GM18499 (cell line): ENCODE measurements around the gene OSGIN1.

Experiments
- ATAC-seq: cut with Tn5 transposase; IDR thresholded peaks from one replicate; pipeline ENCODE4 v1.9.1; 2021; ENCODE audit warnings: moderate number of reproducible peaks; ENCODE audit not compliant: insufficient read depth, unreplicated experiment

OSGIN1 gene

DNA sequence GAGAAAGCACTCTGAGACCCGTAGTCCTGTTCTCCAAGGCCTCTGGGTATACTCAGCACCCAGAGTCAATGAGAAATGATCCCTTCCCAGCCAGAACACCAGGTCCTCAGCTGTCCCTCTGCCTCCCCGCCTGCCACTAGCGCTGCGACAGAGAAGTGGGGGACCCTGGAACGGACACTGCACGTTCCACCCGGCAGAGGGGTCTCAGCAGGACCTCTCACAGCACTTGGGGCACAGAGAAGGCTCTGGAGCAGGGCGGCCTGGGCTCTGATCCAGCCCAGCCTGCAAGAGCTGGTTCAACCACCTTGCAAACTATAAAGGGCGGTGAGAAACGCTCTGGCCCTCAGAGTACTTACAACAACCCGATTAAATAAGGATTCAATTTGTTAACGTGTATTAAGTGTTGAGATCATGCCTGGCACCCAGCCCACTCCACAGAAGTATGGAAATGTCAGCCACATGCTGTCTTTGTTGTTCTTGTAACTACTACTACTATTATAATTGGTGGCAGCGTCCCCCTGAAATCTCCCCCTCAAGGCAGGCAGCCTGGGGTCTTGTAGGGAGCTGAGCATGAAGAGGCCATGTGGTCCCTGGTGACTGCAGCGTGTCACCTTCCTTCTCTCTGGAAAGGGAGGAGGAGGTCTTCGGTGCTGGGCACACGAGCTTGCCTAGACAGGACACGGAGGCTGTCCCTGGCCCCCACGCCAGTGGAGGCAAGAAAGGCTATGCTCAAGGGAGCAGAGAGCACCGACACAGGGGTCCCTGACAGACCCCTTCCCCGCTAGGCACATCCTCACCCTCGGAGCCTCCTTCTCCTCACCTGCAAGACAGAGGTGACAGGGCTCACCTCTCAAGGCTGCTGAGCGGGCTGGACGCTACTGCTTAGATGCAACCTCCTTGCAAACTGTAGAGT, 2.4 kb downstream of the OSGIN1 start:
- ATAC-seq = no peak

DNA sequence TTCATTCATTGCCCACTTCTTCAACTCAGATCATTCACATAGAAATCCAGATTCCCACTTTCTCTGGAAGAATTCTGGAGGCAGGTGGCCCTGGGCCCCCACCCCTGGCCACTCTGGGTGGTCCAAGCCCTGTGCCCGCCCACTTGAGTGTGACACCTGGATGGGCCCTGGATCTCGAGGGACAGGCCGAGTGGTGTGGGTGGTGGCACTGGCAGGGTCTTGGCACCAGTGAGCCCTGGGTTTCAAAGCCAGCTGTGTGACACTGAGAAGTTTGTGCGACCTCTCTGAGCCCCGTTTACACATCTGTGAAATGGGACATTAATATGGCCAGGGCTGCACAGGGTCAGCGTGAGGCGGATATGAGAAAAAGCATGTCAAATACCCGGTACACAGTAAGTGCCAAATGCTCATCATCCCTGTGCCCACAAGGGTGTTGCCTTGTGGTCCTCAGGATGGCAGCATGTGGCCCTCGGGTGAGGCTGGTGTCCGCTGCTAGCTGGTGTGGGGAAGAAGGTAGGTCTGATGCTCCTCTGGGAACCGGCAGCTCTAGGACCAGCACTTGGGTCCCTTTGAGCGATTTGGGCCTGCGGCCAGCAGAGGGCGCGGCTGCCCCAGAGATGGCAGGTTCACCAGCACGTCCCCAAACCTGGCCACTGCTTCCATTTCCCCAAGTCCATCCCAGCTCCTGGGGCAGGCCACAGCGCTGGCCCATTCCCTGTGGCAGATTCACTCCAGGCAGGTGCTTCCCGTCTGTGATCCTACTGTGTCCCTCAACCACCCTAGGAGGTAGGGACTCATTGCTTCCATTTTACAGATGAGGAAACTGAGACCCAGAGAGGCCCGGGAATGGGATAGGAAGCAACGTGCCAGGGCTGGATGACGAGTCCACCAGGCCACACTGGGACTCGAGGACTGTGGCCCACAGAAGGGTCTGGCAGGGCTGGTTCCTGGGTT, 3.6 kb downstream of the OSGIN1 start:
- no peak for ATAC-seq

DNA sequence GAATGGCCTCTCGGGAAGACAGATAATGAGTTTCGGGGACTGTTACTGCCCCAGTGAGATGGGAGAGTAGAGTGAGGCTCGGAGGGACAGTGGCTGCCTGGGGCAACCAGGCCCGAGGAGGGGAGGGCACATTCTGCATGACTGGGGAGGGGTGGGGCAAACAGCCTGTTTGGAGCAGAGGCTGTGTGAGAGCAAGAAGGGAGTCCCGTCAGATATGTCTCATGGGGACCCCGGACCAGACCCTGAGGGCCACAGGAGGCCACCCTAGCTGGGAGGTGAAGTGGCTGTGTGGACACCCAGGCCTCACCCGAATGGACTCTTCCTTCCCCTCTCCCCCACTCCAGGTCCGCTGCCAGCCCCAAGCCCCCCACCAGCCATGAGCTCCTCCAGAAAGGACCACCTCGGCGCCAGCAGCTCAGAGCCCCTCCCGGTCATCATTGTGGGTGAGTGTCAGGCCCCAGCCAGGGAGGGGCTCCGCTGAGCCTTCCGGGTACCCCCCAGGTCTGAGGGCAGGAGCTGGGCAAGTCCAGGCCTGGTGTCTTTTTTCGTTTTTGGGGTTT, 4.3 kb downstream of the OSGIN1 start:
- ATAC-seq = no peak

DNA sequence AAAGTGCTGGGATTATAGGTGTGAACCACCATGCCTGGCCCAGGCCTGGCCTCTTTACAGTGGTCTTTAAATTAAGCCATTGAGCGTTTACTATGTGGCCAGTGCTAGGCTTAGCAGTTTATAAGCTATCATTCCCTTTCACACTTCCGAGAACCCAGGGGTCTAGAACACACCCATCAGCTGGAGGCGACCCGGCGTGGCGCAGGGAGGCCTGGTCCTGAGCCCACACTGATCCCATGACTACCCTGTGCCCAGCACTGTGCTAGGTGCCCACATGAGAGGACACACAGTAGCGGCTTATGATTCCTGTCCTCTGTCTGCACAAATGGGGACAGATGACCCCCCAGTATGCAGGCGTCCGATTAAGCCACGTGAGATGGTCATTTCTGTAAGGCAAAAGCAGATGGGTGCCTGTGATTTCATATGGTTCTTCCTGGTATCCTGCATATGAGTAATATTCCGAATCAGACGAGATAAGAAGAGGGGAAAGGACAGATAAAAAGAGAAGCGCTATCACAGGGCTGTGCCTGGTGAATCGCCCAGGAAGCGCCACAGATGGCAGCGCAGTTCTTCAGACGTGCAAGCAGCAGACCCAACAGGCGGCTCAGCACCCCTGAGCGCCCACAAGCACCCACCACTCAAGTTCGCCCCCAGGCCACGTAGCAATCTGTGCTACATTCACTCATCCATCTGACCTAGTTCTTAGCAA, 5.3 kb downstream of the OSGIN1 start:
- ATAC-seq = no peak

DNA sequence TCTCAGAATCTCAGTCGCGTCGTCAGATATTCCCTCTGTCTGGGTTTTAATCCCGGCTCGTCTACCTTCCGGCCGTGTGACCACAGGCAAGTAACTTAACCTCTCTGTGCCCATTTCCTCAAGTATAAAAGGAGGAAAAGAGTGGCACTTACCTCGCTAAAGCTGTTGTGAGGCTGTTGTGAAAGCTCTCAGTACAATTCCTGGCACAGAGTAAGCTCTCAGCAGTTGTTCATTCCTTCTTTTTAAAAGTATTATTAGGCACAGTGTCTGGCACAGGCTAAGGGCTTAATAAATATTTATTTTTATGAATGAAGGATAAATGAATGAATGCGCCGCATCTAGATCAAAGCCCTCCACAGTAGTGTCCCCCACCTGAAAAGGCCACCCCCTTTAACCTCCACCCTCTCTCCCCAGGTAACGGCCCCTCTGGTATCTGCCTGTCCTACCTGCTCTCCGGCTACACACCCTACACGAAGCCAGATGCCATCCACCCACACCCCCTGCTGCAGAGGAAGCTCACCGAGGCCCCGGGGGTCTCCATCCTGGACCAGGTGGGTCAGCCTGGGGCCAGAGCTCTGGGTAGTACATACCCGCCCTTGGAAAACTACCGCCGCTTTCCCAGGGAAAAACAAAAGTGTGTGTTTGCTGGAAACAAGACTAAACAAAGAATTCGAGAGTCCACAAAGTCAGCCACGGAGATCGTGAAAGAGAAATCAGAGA, 6.0 kb downstream of the OSGIN1 start:
- no peak for ATAC-seq

DNA sequence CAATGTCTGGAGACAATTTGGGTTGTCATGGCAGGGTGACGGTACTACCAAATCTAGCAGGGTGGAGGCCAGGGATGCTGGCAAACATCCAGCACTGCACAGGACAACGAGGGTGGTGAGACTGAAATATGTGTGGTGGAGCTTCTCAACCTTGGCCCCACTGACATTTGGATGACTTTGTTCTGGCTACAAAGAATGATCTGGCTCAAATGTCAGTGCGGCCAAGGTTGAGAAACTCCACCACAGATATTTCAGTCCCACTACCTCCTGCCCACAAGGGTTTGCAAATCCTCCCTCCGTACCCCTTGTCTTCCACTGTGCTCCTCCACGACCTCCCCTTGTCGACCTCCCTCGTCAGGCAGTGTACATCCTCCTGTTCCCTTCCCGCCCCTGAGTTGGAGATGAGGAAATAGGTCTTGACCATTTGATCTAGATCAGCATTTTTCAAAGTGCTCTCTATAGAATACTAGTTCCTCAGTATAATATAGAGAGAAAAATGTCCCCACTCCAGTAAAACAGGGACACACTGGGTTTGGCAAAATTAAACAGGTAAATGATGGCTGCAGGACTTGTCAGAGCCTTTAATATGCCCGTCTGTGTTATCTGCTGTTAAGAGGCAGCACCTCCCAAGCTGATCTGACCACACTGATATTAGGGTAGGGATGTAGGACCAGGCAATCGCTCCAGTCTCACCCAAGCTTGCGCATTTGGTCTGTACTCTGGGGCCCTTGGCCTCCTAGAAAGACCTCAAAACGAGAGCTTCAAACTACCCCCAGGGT, 6.8 kb downstream of the OSGIN1 start:
- no peak for ATAC-seq

DNA sequence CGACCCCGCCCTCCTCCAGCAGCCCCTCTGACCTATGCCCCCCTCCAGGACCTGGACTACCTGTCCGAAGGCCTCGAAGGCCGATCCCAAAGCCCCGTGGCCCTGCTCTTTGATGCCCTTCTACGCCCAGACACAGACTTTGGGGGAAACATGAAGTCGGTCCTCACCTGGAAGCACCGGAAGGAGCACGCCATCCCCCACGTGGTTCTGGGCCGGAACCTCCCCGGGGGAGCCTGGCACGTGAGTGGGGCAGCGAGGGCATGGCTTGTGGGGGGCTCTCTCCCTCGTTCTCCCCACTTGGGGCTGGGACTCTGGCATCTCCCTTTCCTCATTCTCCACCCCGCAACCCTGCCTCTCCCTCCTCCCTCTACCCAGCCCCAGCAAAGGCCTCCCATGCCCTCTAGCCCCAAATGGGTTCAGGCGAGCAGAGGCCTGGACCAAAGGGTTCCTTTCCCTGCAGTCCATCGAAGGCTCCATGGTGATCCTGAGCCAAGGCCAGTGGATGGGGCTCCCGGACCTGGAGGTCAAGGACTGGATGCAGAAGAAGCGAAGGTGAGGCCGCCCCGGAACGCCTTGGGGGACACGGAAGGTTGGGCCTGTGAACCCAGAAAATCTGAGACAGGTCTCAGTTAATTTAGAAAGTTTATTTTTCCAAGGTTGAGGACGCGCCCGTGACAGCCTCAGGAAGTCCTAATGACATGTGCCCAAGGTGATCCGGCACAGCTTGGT, 7.6 kb downstream of the OSGIN1 start:
- no peak for ATAC-seq

DNA sequence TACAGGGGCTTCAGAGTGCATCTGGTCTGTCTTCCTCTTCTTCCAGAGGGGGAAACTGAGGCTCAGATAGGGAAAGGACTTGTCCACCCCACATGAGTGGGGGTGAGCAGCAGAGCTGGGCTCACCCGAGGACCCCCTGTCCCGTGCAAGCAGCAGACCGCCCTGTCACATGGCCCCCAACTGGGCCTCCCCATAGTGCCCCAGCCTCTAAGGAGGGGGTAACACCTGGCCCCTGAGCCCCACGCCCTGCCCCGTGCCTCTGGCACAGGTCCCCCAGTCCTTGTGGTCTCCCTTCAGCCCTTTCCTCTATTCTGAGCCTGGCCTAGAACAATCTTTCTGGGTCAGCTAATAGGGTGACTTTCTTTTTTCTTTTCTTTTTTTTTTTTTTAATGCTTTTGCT, 8.6 kb downstream of the OSGIN1 start:
- ATAC-seq = no peak

DNA sequence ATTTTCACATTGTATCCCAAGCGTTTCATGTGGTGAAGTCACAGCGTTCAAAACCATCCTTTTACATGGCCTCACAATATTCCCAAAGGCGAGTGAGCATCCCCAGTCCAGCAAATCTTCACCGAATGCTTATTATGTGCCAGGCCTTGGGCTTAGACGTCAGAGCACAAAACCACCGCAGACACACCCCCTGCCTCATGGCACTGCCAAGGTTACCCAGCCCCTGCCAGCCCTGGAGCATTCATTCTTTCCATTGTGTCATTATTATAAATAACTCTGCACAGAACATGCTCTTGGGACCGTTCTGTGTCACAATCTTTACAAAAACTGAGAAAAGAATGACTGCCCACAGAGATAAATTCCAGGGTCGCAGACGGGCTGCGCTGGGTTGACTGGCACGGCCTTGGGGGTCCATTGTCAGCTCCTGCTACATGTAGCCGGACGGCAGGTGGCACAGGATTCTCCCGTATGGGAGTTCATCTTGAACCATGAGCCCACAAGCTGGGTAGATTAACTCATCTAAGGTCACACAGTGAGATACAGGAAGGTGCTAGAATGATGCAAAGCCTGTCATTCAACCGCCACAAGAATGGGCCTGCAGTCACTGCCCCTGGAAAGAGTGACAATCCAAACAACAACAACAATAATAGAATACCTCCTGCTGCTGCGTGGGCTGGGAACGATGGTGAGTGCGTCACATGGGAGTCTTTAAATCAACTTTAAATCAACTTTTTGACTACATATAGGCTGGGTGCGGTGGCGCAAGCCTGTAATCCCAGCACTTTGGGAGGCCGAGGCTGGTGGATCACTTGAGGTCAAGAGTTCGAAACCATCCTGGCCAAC, 10.5 kb downstream of the OSGIN1 start:
- ATAC-seq = no peak

DNA sequence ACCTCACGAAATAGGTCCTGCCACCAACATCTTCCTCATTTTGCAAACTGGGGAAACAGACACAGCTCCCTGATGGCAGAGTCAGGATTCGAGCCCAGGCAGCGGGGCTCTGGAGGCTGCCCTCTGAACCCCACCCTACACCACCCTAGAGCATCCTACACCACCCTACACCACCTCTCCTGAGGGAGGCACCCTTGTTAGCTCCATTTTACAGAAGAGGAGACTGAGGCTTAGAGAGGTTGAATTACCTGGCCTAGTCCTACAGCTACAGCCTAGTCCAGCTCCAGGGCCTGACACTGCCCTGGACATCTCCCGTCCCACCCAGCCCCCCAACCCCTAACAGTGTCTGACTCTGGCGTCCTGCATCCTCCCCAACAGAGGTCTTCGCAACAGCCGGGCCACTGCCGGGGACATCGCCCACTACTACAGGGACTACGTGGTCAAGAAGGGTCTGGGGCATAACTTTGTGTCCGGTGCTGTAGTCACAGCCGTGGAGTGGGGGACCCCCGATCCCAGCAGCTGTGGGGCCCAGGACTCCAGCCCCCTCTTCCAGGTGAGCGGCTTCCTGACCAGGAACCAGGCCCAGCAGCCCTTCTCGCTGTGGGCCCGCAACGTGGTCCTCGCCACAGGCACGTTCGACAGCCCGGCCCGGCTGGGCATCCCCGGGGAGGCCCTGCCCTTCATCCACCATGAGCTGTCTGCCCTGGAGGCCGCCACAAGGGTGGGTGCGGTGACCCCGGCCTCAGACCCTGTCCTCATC, 11.8 kb downstream of the OSGIN1 start:
- ATAC-seq = no peak

DNA sequence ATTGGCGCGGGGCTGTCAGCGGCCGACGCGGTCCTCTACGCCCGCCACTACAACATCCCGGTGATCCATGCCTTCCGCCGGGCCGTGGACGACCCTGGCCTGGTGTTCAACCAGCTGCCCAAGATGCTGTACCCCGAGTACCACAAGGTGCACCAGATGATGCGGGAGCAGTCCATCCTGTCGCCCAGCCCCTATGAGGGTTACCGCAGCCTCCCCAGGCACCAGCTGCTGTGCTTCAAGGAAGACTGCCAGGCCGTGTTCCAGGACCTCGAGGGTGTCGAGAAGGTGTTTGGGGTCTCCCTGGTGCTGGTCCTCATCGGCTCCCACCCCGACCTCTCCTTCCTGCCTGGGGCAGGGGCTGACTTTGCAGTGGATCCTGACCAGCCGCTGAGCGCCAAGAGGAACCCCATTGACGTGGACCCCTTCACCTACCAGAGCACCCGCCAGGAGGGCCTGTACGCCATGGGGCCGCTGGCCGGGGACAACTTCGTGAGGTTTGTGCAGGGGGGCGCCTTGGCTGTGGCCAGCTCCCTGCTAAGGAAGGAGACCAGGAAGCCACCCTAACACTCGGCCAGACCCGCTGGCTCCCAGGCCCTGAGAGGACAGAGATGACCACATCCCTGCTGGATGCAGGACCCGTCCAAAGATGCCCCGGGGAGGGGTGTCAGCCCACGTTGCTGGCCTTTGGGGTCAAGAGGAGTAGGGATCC, 12.6 kb downstream of the OSGIN1 start:
- ATAC-seq = no peak

DNA sequence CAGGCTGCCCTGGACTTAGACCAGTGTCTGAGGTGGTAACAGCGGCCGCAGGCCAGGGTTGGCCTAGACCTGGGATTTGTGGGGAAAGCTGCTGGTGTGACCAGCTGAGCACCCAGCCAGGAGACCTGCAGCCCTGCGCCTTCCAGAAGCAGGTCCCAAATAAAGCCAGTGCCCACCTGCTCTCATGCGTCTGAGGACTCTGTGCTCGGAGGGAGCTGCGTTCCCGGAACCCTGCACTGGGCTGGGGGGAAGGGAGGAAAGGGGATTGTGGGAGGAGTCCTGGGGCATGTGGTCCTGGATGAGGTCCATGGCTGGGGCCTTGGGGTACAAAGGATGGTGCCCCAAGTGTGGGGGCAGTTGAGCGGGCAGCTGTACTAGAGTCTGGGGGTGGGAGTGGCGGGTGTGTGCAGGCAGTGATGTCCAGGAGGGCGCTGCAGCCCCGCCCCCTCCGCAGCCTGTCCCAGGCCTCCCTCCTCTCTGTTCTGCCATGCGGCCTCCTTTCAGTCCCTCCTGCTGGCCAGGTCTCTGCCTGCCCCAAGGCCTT, 13.2 kb downstream of the OSGIN1 start:
- no peak for ATAC-seq

DNA sequence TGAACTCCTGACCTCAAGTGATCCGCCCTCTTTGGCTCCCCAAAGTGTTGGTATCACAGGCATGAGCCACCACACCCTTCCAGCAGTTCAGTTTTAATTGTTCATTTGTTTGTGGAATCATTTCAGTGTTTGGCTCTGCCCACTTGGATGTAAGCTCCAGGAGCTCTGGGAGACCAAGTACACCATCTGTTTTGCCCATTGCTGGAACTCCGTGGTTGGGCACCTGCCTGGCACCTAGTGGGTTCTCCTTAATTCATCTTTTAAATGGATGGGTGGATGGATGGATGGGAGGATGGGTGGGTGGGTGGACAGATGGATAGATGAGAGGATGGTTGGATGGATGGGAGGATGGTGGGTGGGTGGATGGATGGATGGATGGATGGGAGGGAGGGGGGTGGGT, 14.1 kb downstream of the OSGIN1 start:
- ATAC-seq = no peak

DNA sequence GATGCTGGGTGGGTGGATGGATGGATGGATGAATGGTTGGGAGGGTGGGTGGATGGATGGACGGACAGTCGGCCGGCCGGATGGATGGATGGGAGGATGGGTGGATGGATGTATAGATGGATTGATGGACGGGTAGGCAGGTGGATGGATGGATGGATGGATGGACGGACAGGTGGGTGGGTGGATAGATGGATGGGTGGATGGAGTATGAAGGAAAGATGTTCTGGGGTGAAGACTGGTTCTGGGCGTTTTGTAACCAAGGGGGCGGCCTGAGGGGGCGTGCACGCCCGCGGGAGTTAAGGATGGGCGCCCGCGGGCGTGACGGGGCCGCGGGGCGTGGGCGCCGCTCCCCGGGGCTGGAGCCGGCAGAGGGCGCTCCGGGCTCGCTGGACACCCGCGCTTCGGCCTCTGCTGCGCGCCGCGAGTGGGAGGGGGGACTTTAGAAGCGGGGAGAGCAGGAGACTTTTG, 14.8 kb downstream of the OSGIN1 start, which contains the start of gene NECAB2:
NECAB2 (plus strand) TSS at position 407 of the 468 bp plus-strand sequence. CDS start 405 bp downstream, outside the sequence.
- no peak for ATAC-seq

DNA sequence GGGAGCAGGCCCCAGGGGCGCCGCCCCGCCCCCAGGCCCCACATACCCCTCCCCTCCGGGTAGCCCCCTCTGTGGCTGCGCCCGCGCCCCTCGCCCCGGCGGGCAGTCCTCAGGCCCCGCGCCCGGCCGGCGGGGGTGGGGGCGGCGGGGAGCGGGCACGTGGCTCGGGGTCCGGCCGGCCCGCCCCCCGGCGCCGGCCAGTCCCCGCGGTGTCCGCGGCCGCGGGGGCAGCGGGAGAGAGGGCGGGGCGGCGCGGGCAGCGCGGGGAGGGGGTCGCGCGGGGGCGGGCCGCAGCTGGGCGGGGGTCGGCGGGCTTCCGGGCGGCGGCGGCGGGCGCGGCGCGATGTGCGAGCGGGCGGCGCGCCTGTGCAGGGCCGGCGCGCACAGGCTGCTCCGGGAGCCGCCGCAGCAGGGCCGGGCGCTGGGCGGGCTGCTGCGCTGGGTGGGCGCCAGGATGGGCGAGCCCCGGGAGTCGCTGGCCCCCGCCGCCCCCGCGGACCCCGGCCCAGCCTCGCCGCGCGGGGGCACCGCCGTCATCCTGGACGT, 15.3 kb downstream of the OSGIN1 start:
- no peak for ATAC-seq
